Duodenal mucosa (tissue), 2 donors: ENCODE measurements around the gene DNAH14.

Source experiments
- H3K27ac ChIP-seq: one replicate; pipeline ENCODE4 v1.7.0; 2013; ENCODE audit warnings: low read depth, low read length
- H3K27me3 ChIP-seq, 2 donors: one replicate each; pipeline ENCODE4 v1.7.0; 2013; ENCODE audit warnings: low read length in 2 of 2, control low read depth in 1 of 2; ENCODE audit not compliant: insufficient read depth in 2 of 2, control insufficient read depth in 1 of 2
- H3K36me3 ChIP-seq, 2 donors: one replicate each; pipeline ENCODE4 v1.7.0; 2013; ENCODE audit warnings: low read length in 2 of 2, control low read depth in 1 of 2; ENCODE audit not compliant: insufficient read depth in 2 of 2, control insufficient read depth in 1 of 2
- H3K4me1 ChIP-seq, 2 donors: one replicate each; pipeline ENCODE4 v1.7.0; 2013; ENCODE audit warnings: low read length in 2 of 2, control low read depth in 1 of 2; ENCODE audit not compliant: insufficient read depth in 2 of 2, control insufficient read depth in 1 of 2
- H3K4me3 ChIP-seq, 2 donors: one replicate each; pipeline ENCODE4 v1.7.0; 2013; ENCODE audit warnings: low read length in 2 of 2, low read depth in 1 of 2
- H3K9ac ChIP-seq, 2 donors: one replicate each; pipeline ENCODE4 v1.7.0; 2013; ENCODE audit warnings: low read length in 2 of 2, low read depth in 1 of 2
- H3K9me3 ChIP-seq, 2 donors: one replicate each; pipeline ENCODE4 v1.7.0; 2013; ENCODE audit warnings: low read length in 2 of 2, control low read depth in 1 of 2; ENCODE audit not compliant: control insufficient read depth in 1 of 2

The DNAH14 gene

DNA sequence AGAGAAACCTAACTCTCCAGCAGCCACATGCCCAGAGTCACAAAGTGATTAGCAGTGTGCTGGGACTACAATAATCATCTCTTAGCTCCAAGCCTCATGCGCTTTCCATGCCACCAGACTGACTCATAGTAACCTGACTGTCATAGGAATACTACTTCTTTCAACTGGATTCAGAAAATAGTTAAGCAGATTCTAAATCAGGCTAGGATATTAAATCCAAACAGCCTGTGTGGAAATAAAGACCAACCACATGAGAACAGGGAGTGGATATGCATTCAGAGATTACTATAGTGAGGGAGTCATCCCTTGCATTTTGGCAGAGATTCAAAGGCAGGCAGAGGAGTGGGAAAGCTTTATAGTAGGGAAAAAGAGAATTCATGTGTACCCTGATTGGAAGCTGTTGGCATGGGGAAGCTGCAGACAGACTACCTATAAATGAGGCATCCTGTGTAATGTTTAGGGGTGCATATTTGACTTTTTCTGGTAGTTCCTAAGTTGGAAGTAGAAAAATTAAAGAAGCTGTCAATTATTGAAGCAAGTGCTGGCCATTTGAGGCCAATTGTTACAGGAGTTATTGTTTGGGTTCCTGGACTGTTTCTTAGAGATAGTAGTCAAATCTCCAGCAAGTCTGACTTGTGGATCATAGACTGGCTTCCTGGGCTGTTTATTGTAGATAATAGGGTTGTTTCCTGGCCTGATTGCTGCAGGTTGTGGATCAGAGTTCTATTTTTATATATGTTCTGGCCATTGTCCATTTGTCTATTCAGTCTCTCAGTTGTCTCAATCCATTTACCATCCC lies 31.7 kb upstream of the DNAH14 start:
- no peaks in the 10 kb centered on the region for H3K9me3 ChIP-seq
- H3K27me3 ChIP-seq: no peaks in the 10 kb centered on the region
- no peaks in the 10 kb centered on the region for H3K4me1 ChIP-seq
- H3K27ac ChIP-seq: no peak overlapping the region
- H3K36me3 ChIP-seq: no peaks in the 10 kb centered on the region
- no peak overlapping the region for H3K9ac ChIP-seq
- H3K4me3 ChIP-seq: no peak overlapping the region

DNA sequence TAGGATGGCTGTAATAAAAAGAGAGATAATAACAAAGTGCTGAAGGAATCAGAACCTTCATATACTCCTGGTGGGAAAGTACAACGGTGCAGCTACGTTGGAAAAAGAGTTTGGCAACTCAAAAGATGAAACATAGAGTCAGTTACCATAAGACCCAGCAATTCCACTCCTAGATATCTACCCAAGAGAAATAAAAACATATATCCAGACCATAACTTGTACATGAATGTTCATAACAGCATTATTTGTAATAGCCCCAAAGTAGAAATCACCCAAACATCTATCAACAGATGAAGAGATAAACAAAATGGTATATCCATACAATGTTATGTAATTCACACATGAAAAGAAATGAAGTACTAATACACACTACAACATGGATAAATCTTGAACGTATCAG lies 30.5 kb upstream of the DNAH14 start:
- Histone ChIP-seq H3K4me1 (no peaks in the 10 kb centered on the region), H3K4me3 (no peak overlapping the region), H3K27me3 (no peaks in the 10 kb centered on the region), H3K27ac (no peak overlapping the region), H3K9me3 (no peaks in the 10 kb centered on the region), H3K9ac (no peak overlapping the region), H3K36me3 (no peaks in the 10 kb centered on the region)

DNA sequence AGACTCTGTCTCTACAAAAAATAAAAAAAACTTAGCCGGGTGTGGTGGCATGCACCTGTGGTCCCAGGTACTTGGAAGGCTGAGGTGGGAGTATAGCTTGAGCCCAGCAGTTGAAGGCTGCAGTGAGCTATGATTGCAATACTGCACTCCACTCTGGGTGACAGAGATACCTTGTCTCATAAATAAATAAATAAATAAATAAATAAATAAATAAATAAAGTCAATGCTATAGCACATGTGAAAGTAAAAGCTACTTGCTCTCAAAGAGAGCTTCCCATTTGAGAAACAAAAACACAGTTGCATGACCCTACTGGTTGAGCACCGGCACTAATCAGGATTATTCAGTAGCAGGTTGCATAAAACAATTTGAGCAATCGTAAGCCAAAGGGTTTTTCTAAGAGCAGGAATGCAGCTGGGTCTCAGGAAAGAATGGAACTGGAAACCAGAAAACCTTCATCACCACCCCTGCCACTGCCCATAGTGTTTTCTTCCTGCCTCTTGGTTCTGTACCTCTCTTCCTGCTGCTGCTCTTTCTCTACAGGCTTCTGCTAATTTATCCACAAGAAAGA lies 29.3 kb upstream of the DNAH14 start:
- H3K27ac ChIP-seq: no peak overlapping the region
- no peaks in the 10 kb centered on the region for H3K9me3 ChIP-seq
- H3K4me3 ChIP-seq: no peak overlapping the region
- H3K27me3 ChIP-seq: no peaks in the 10 kb centered on the region
- no peaks in the 10 kb centered on the region for H3K36me3 ChIP-seq
- H3K9ac ChIP-seq: no peak overlapping the region
- no peaks in the 10 kb centered on the region for H3K4me1 ChIP-seq

DNA sequence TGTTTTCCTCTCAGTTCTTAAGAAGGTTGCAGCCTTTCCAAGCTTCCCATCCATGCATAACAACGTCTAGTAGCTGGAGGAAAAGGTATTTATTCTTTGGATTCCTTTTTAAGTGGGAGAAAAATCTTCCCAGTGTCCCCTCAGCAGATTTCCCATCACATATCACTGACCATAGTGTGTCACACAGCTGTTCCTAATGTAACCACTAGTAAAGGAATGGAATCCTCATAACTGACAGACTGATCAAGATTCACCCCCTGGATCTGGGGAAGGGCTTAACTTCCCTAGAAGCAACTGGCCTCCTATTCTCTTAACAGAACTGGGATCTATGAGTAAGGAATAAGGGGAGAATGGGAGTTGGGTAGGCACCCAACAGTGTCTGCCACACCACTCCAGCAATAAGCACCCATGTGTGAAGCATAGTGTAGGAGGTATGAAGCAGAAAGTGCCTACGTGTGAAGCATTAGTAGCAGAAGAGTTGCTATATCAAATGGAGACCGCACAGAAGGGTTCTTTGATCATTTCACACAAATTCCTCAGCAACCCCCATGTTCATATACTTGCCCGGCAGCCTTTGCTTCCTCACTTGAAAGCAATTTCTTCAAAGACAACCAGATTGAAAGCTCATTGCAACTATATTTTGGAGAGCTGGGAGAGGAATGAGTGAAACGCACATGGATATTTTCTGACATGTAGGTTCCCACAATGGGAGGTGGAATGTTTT lies 28.2 kb upstream of the DNAH14 start:
- no peaks in the 10 kb centered on the region for H3K4me1 ChIP-seq
- H3K27ac ChIP-seq: no peak overlapping the region
- no peak overlapping the region for H3K9ac ChIP-seq
- H3K36me3 ChIP-seq: no peaks in the 10 kb centered on the region
- H3K4me3 ChIP-seq: no peak overlapping the region
- no peaks in the 10 kb centered on the region for H3K27me3 ChIP-seq
- no peaks in the 10 kb centered on the region for H3K9me3 ChIP-seq

DNA sequence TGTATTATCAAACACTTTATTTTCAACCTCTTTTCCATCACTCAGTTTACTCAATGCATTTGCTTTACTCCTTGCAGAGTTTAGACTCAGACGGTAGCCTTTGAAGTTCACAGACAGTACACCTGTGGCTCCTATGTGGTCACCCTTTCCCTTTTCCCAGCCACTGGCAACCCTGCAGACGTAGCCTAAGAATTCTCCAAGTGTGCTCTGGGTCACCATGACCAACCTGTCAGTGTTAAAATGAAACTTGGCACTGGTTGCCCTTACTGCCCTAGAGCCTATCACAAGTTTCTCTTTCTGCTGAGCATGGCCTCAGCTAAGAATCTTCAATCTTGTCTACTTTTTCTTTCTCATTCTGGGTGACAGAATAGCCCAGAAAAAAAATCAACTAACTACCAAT lies 25.5 kb upstream of the DNAH14 start:
- no peaks in the 10 kb centered on the region for H3K36me3 ChIP-seq
- H3K9me3 ChIP-seq: no peaks in the 10 kb centered on the region
- peaks cover 0 to 5% of the 10 kb centered on the region in 2 donors for H3K27me3 ChIP-seq
- no peak overlapping the region for H3K27ac ChIP-seq
- no peak overlapping the region for H3K4me3 ChIP-seq
- H3K4me1 ChIP-seq: no peaks in the 10 kb centered on the region
- no peak overlapping the region for H3K9ac ChIP-seq

DNA sequence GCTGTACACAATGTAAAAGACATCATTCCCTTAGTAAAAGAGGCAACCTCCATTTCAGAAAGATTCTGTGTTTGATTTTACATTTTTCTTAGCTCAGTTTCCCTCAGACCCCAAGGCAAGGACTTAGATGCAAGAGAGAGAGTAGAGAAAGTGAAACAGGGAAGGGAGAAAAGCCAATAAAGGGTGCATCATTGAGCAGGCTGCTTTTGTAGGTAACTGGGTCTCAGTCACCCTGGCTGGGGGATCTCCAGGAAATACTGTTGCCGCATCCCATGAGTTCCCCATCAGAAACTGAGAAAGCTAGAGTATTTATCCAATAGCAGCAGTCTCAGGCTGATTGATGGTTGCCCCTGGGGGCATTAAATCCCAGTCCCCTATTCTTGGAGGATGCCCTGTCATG lies 23.1 kb upstream of the DNAH14 start:
- H3K27ac ChIP-seq: no peak overlapping the region
- H3K36me3 ChIP-seq: no peaks in the 10 kb centered on the region
- H3K4me3 ChIP-seq: no peak overlapping the region
- H3K9me3 ChIP-seq: peaks cover 0 to 4% of the 10 kb centered on the region in 2 donors
- no peaks in the 10 kb centered on the region for H3K4me1 ChIP-seq
- peaks cover 0 to 5% of the 10 kb centered on the region in 2 donors for H3K27me3 ChIP-seq
- no peak overlapping the region for H3K9ac ChIP-seq

DNA sequence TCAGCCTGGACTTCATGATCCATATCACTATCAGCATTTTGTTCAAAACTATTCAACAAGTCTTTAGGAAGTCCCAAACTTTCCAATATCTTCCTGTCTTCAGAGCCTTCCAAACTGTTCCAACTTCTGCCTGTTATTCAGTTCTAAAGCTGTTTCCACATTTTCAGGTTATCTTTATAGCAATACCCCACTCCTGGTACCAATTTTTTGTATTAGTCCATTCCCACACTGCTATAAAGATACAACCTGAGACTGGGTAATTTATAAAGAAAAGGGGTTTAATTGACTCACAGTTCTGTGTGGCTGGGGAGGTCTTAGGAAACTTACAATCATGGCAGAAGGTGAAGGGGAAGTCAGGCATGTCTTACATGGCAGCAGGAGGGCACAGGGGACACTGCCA lies 18.3 kb upstream of the DNAH14 start:
- H3K9ac ChIP-seq: no peak overlapping the region
- peaks cover 0 to 5% of the 10 kb centered on the region in 2 donors for H3K27me3 ChIP-seq
- peaks cover 3 to 14% of the 10 kb centered on the region in 2 donors for H3K9me3 ChIP-seq
- H3K36me3 ChIP-seq: no peaks in the 10 kb centered on the region
- H3K4me3 ChIP-seq: no peak overlapping the region
- no peaks in the 10 kb centered on the region for H3K4me1 ChIP-seq
- H3K27ac ChIP-seq: no peak overlapping the region

DNA sequence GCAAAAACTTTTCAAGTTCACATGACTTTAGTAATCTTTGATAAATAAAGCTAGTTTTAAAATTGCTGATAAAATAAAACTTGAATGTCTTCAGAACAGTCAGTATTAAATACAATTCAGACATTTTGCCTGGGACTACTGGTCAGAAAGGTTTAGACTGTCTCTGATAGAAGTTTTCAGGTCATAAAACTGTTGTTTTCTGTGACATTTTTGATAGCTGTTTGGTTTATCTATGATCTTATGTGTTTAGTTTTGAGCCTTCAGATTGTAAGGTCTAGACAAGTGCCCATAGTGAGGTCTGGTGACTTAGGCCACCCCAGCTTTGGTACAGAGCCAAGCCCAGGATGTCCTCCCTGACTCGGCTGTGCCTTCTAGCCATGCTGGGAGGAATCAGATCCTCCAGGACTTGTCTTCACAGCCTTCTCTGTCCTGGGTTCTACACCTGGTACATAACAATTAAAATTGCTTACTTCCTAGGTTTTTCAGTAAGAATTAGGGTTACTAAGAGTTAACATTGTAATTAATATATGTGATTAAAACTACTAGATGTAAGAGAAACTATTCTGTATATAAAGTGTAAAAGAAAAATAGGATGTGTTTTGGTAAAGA lies 15.1 kb upstream of the DNAH14 start:
- H3K9me3 ChIP-seq: peaks cover 3 to 14% of the 10 kb centered on the region in 2 donors
- H3K27me3 ChIP-seq: no peaks in the 10 kb centered on the region
- no peaks in the 10 kb centered on the region for H3K4me1 ChIP-seq
- H3K36me3 ChIP-seq: no peaks in the 10 kb centered on the region
- no peak overlapping the region for H3K27ac ChIP-seq
- H3K9ac ChIP-seq: no peak overlapping the region
- H3K4me3 ChIP-seq: no peak overlapping the region

DNA sequence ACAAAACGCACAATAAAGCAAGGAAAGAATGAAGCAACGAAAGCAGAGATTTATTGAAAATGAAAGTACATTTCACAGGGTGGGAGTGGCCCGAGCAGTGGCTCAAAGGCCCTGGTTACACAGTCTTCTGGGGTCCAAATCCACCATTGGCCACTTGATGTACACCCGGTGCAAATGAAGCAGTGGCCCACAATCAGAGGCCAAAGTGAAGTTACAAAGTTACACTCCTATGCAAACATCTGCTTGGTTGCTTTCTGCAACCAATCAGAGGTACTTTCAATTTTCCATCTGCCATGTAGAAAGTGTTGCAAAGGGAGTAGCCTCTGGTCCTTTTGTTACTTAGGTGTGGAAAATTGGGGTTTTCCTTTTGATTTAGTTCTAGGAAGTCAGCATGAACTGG lies 10.0 kb upstream of the DNAH14 start:
- peak overlapping the region in 1 of 2 donors; percentile 54 for H3K4me3 ChIP-seq
- H3K4me1 ChIP-seq: peaks cover 0 to 7% of the 10 kb centered on the region in 2 donors
- H3K36me3 ChIP-seq: no peaks in the 10 kb centered on the region
- no peaks in the 10 kb centered on the region for H3K27me3 ChIP-seq
- H3K9me3 ChIP-seq: peaks cover 0 to 1% of the 10 kb centered on the region in 2 donors
- no peak overlapping the region for H3K9ac ChIP-seq
- no peak overlapping the region for H3K27ac ChIP-seq

DNA sequence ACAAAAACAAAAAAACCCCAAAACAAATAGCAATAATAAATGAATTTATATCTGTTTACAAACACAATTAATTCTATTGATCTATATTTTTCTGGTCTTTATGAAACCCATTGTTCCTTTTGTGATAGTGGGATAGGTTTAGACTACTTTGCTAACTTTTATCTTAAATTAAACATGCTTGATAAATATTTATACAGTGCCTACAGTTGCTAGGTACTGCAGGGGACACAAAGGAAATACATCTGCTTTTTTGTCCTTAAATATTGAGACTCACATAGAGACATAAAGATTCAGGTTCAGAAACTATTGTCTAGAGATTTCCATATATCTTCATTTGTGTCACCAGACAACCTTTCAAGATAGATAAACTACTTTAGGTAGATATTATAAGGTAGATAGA lies 8.5 kb upstream of the DNAH14 start:
- Histone ChIP-seq H3K9me3 (no peaks in the 10 kb centered on the region), H3K27ac (no peak overlapping the region), H3K36me3 (no peaks in the 10 kb centered on the region), H3K27me3 (no peaks in the 10 kb centered on the region), H3K4me3 (no peak overlapping the region), H3K4me1 (peaks cover 0 to 7% of the 10 kb centered on the region in 2 donors), H3K9ac (no peak overlapping the region)
